Activated B cell treated with CpG ODN at 0.5 μM for 24 hours (primary cell): ENCODE results near the gene KCNJ1. TPM values are rescaled to one million over a fixed set of nuclear protein-coding genes. Genes with fewer than 3 reads are reported as not detected.

ENCODE experiments used
- ATAC-seq: fragments of 200-7000 bp; cut with Tn5 transposase; one replicate; pipeline ENCODE4 v1.10.0; 2021; ENCODE audit warnings: low read depth, mild to moderate bottlenecking, moderate library complexity
- CTCF ChIA-PET: fragments of 350-600 bp; sonication (Branson Sonifier 250); formaldehyde crosslinking; loops from one replicate; lab custom pipeline; 2021; ENCODE audit warnings: antibody characterized with exemption; lab: Charles Lee
- POLR2A ChIA-PET: fragments of 350-600 bp; sonication (Branson Sonifier 250); formaldehyde crosslinking; loops from one replicate; lab custom pipeline; 2021; ENCODE audit warnings: antibody characterized with exemption; lab: Charles Lee
- DNase-seq: peaks from one replicate; pipeline ENCODE4 v3.0.0; 2022
- H3K27ac Mint-ChIP-seq: one replicate; pipeline ENCODE4 v1.8.0; 2020; ENCODE audit warnings: mixed read lengths
- H3K27me3 Mint-ChIP-seq: one replicate; pipeline ENCODE4 v1.8.0; 2021; ENCODE audit warnings: mixed read lengths
- H3K36me3 Mint-ChIP-seq: one replicate; pipeline ENCODE4 v1.8.0; 2021; ENCODE audit warnings: low read depth, mixed read lengths
- H3K4me1 Mint-ChIP-seq: one replicate; pipeline ENCODE4 v1.8.0; 2021; ENCODE audit warnings: mixed read lengths
- H3K4me3 Mint-ChIP-seq: one replicate; pipeline ENCODE4 v1.8.0; 2020; ENCODE audit warnings: mild to moderate bottlenecking, mixed read lengths
- H3K9me3 Mint-ChIP-seq: one replicate; pipeline ENCODE4 v1.8.0; 2020; ENCODE audit warnings: mixed read lengths
- intact Hi-C: fragments of 100-400 bp; cut with micrococcal nuclease; formaldehyde crosslinking; loops from one replicate; pipeline ENCODE4 v1.15.1; 2024
- total RNA-seq: library from RNA; stranded (reverse); gene quantifications from 2 replicates; pipeline ENCODE4 v1.2.3, GENCODE V29; 2022
- TF ChIP-seq, protein P1 (sequence below): fragments of 200-600 bp; IDR thresholded peaks from one replicate; pipeline ENCODE4 v1.8.0; 2022; ENCODE audit warnings: antibody characterized with exemption, mild to moderate bottlenecking

Gene KCNJ1
- total RNA-seq, 1 donor from 2014 or later = not detected

DNA sequence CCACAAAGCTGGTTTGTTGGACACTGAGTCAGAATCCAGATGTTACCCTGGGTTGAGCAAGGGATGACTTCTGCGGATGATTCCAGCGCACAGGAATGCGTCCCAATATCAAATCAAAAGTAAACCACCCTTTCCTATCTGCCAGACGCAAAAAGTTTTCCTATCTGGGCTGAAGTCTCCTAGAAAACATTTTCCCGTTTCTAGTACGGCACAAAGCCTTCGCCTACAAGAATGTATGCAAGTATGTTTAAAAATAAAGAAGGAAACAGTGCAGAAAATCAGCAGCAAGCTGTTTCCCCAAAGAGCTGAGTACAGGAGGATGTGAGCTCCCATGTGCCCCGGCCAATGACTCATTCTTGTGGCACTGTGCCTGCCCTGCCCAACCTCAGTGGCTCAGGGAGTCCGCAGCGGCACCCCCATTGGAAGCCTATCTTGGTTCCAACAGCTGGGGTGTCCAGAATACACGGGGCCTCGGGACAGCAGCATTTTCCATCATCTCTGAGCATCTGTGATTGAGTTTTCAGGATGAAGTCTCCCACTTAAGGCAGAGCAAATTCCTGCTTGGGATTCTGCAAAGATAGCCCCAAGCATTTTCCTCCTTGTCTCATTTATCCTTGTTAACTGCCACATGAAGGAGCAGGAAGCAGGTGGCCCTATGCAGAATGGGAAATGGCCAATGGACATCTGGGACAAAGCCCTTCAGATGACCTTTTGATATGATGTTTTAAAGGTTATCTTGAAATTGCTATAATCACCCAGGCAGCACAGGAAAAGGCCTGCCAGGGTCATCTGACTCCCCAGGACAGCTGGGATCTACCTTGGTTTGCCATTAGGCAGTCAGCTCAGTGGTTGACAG, 41.5 kb upstream of the KCNJ1 start:
- H3K36me3 Mint-ChIP-seq = no peaks in the 10 kb centered on the region
- TF ChIP-seq, protein P1, sequence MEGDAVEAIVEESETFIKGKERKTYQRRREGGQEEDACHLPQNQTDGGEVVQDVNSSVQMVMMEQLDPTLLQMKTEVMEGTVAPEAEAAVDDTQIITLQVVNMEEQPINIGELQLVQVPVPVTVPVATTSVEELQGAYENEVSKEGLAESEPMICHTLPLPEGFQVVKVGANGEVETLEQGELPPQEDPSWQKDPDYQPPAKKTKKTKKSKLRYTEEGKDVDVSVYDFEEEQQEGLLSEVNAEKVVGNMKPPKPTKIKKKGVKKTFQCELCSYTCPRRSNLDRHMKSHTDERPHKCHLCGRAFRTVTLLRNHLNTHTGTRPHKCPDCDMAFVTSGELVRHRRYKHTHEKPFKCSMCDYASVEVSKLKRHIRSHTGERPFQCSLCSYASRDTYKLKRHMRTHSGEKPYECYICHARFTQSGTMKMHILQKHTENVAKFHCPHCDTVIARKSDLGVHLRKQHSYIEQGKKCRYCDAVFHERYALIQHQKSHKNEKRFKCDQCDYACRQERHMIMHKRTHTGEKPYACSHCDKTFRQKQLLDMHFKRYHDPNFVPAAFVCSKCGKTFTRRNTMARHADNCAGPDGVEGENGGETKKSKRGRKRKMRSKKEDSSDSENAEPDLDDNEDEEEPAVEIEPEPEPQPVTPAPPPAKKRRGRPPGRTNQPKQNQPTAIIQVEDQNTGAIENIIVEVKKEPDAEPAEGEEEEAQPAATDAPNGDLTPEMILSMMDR = no peak
- intact Hi-C loops = no loop called here
- DNase-seq (no peak), ATAC-seq (no peak)
- no peaks in the 10 kb centered on the region for H3K9me3 Mint-ChIP-seq
- H3K4me3 Mint-ChIP-seq = no peak overlapping the region
- peaks cover 24% of the 10 kb centered on the region for H3K4me1 Mint-ChIP-seq
- POLR2A ChIA-PET = no interaction called here
- no peak overlapping the region for H3K27ac Mint-ChIP-seq
- H3K27me3 Mint-ChIP-seq = peaks cover 48% of the 10 kb centered on the region
- CTCF ChIA-PET = interaction anchor here (2.1 to 5.2 kb wide), 2 partner anchors 24 to 48 kb away, joined by 5 to 30 read pairs; no protein-coding TSS in a partner anchor

DNA sequence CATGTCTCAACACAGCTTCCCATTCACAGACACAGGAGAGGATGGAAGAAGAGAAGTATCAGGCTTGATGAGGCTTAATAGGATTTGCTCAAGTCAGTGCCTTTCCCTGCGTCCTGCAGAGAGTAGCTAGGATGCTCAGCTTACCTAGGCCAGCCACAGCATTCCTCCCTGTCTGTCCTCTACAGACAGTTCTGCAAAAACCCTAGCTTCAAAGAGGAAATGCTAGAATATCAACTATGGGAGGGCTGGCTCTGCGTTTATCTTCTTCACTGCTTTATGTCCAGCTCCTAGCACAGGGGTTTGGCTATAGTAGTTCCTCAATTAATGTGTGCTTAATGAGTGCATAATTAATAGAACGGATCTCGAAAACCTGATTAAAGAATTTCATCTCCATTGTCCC, 40.5 kb upstream of the KCNJ1 start:
- DNase-seq (no peak), ATAC-seq (no peak)
- TF ChIP-seq, protein P1 = no peak
- Mint-ChIP-seq H3K4me1 (peaks cover 26% of the 10 kb centered on the region), H3K4me3 (no peak overlapping the region), H3K27me3 (peaks cover 52% of the 10 kb centered on the region), H3K36me3 (no peaks in the 10 kb centered on the region), H3K9me3 (no peaks in the 10 kb centered on the region), H3K27ac (no peak overlapping the region)
- POLR2A ChIA-PET = no interaction called here
- intact Hi-C loops = no loop called here
- CTCF ChIA-PET = interaction anchor here (5.2 kb wide), 1 partner anchor 22 kb away, joined by 30 read pairs; no protein-coding TSS in a partner anchor

DNA sequence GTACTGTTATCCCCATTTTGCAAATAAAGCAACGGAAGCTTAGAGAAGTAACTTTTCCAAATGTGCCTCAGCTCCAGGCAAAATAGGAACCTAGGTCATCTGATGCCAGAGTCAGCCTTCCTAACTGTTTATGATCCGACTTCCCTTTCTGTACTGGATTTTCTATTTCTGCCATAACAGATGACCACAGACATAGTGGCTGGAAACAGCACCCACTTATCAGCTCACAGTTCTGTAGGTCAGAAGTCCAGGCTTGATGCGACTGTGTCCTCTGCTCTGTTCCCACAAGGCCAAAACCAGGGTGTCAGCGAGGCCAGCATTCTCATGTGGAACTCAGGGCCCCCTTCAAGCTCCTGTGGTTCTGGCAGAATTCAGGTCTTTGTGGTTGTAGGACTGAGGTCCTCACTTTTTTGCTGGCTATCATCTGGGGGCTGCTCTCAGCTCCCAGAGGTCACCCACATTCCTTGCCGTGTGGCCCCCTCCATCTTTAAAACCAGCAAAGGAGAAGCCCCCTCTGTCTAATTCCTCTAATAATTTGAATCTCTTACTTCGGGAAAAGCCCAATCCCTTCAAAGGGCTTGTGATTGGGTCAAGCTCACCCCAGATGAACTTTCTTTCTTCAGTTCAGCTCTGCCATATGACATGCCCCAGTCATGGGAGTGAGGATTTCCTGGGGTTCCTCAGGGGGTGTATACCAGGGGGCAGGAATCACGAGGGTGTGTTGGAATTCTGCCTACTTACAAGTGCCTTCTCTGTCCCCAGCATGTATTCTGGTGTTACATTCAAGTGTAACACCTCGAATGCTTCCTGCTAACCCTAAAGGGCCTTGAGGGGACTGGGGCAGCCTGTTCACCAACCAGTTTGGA, 39.3 kb upstream of the KCNJ1 start:
- intact Hi-C loops = loop anchor here (1.0 kb wide), 1 partner anchor 22 kb away; no protein-coding TSS in a partner anchor
- CTCF ChIA-PET = interaction anchor here (1.0 to 5.2 kb wide), 4 partner anchors 21 to 750 kb away, joined by 3 to 30 read pairs (median 6); no protein-coding TSS in a partner anchor
- Mint-ChIP-seq H3K4me3 (peak overlapping the region; percentile 79), H3K9me3 (no peaks in the 10 kb centered on the region), H3K27me3 (peaks cover 50% of the 10 kb centered on the region), H3K27ac (no peak overlapping the region), H3K36me3 (no peaks in the 10 kb centered on the region), H3K4me1 (peaks cover 26% of the 10 kb centered on the region)
- DNase-seq = no peak
- TF ChIP-seq, protein P1 = no peak
- POLR2A ChIA-PET = interaction anchor here (0.6 to 0.9 kb wide), 2 partner anchors 22 to 770 kb away, joined by 3 read pairs; no protein-coding TSS in a partner anchor
- ATAC-seq = no peak

DNA sequence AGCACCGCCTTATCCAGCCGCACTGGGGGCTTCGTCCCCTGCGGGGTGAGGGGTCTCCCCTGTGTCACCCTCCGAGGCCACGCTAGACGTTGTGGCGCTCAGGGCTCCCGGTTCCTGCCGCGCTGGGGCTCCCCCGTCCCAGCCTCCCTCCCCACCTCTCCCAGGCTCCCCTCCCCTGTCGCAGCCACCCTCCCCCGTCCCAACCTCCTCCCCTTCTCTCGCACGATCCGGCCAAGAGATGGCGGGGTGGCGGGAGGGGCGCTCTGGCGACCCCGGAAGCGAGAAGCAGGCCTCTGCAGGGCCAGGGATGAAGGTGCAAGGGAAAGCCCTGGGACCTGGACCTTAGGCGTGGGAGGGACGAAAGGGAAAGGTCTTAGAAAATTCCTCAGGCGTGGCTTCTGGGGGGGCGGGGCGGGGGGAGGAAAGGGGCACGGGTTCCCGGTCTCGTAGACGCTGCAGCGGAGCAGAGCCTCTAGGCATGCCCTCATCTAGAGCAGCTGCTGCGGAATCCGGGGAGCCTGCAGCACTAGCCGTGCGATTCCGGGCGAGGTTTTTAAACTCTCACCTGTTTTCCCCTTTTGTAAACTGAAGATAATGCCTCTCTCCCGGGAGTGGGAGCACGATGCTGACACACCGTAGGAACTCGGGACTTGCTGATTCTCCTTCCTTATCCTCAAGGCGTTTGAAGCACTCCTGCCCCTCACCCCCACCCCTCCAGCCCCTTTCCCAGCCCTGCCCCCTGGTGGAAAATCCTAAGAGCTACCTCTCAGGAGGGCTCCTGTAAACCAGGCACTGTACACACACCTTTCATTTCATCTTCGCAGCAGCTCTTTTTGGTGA, 38.5 kb upstream of the KCNJ1 start:
- peaks cover 26% of the 10 kb centered on the region for H3K4me1 Mint-ChIP-seq
- peaks cover 48% of the 10 kb centered on the region for H3K27me3 Mint-ChIP-seq
- no peaks in the 10 kb centered on the region for H3K36me3 Mint-ChIP-seq
- no peaks in the 10 kb centered on the region for H3K9me3 Mint-ChIP-seq
- intact Hi-C loops = loop anchor here (1.0 to 2.0 kb wide), 4 partner anchors 15 to 747 kb away; no protein-coding TSS in a partner anchor
- TF ChIP-seq, protein P1 = no peak
- CTCF ChIA-PET = interaction anchor here (1.0 to 5.2 kb wide), 4 partner anchors 20 to 749 kb away, joined by 3 to 30 read pairs (median 6); no protein-coding TSS in a partner anchor
- DNase-seq (peak; percentile 48), ATAC-seq (peak; percentile 56)
- peak overlapping the region; percentile 79 for H3K4me3 Mint-ChIP-seq
- POLR2A ChIA-PET = interaction anchor here (0.6 to 0.9 kb wide), 3 partner anchors 22 to 769 kb away, joined by 3 read pairs; no protein-coding TSS in a partner anchor
- H3K27ac Mint-ChIP-seq = no peak overlapping the region
